Measurements from ENCODE around the gene AKAP13.

The AKAP13 gene

GRCh38 chr15:85716261-85716660 is 335.9 kb downstream of the AKAP13 start:
- DNase-seq = no peak

- DNase-seq = no peak
Measured at GRCh38 chr15:85717212-85717611, 336.8 kb downstream of the AKAP13 start.

- no peak for DNase-seq
Measured at GRCh38 chr15:85718271-85718971, 338.0 kb downstream of the AKAP13 start.

GRCh38 chr15:85718981-85719380 is 338.6 kb downstream of the AKAP13 start:
- no peak for DNase-seq

GRCh38 chr15:85722374-85723152 is 342.2 kb downstream of the AKAP13 start:
- no peak for DNase-seq

GRCh38 chr15:85723960-85724945 is 343.9 kb downstream of the AKAP13 start:
- DNase-seq = no peak

GRCh38 chr15:85725019-85725418 is 344.6 kb downstream of the AKAP13 start:
- peak; percentile 28 for DNase-seq

GRCh38 chr15:85725564-85725963 is 345.2 kb downstream of the AKAP13 start:
- no peak for DNase-seq

GRCh38 chr15:85726454-85726853 is 346.1 kb downstream of the AKAP13 start:
- DNase-seq = peak; percentile 71

- peak; percentile 62 for DNase-seq
Measured at GRCh38 chr15:85727068-85727467, 346.7 kb downstream of the AKAP13 start.

GRCh38 chr15:85730001-85730820 is 349.8 kb downstream of the AKAP13 start:
- peak; percentile 58 for DNase-seq

GRCh38 chr15:85733416-85733815 is 353.0 kb downstream of the AKAP13 start:
- no peak for DNase-seq

- no peak for DNase-seq
Measured at GRCh38 chr15:85737061-85737460, 356.7 kb downstream of the AKAP13 start.

- no peak for DNase-seq
Measured at GRCh38 chr15:85741021-85741421, 360.6 kb downstream of the AKAP13 start.

GRCh38 chr15:85741662-85742061 is 361.3 kb downstream of the AKAP13 start:
- no peak for DNase-seq

GRCh38 chr15:85742186-85742821 is 361.9 kb downstream of the AKAP13 start:
- DNase-seq = peak; percentile 19

GRCh38 chr15:85743392-85744055 is 363.1 kb downstream of the AKAP13 start:
- no peak for DNase-seq

- no peak for DNase-seq
Measured at GRCh38 chr15:85744579-85744978, 364.2 kb downstream of the AKAP13 start.

GRCh38 chr15:85745023-85745422 is 364.6 kb downstream of the AKAP13 start:
- no peak for DNase-seq

GRCh38 chr15:85745525-85746150 is 365.2 kb downstream of the AKAP13 start:
- no peak for DNase-seq

Measured in fibroblast of skin of back (primary cell).